Epidermal melanocyte (primary cell): ENCODE results near the gene CBX7.
A peak's percentile ranks its signal among the peaks of the same experiment; 100 is the strongest.
"Not testable (repeated sequence)": the region's sequence is repeated elsewhere in the genome, so short reads cannot be mapped to it uniquely, and the experiment has no call there.

Experiments used
- DNase-seq: peaks from one replicate; pipeline ENCODE4 v3.0.0; 2011; ENCODE audit warnings: low spot score; ENCODE audit not compliant: insufficient read length

Gene CBX7

GRCh38 chr22:39174498-39175352, 22.2 kb upstream of the CBX7 start:
- DNase-seq: no peak

- no peak for DNase-seq
Observed at GRCh38 chr22:39173787-39174497, 21.5 kb upstream of the CBX7 start.

GRCh38 chr22:39173050-39173706, 20.7 kb upstream of the CBX7 start:
- DNase-seq: no peak

GRCh38 chr22:39172265-39173049, 20.0 kb upstream of the CBX7 start:
- not testable (repeated sequence) for DNase-seq

GRCh38 chr22:39171623-39172264, 19.3 kb upstream of the CBX7 start:
- DNase-seq: no peak

- peak; percentile 37 for DNase-seq
Observed at GRCh38 chr22:39170825-39171622, 18.5 kb upstream of the CBX7 start.

GRCh38 chr22:39169797-39170466, 17.5 kb upstream of the CBX7 start:
- no peak for DNase-seq

- no peak for DNase-seq
Observed at GRCh38 chr22:39166547-39166946, 14.1 kb upstream of the CBX7 start.

- not testable (repeated sequence) for DNase-seq
Observed at GRCh38 chr22:39156093-39156492, 3.6 kb upstream of the CBX7 start.

- no peak for DNase-seq
Observed at GRCh38 chr22:39155421-39155820, 2.9 kb upstream of the CBX7 start.

- no peak for DNase-seq
Observed at GRCh38 chr22:39153220-39153717, 789 bp upstream of the CBX7 start.

- no peak for DNase-seq
Observed at GRCh38 chr22:39152024-39152510, 413 bp downstream of the CBX7 start.

- no peak for DNase-seq
Observed at GRCh38 chr22:39151329-39151975, 1.0 kb downstream of the CBX7 start.

- no peak for DNase-seq
Observed at GRCh38 chr22:39150848-39151215, 1.6 kb downstream of the CBX7 start.

- no peak for DNase-seq
Observed at GRCh38 chr22:39149915-39150847, 2.3 kb downstream of the CBX7 start.

GRCh38 chr22:39148727-39149535, 3.5 kb downstream of the CBX7 start:
- DNase-seq: no peak
